Adipocyte (in vitro differentiated cells): ENCODE data around the gene NADSYN1.
A peak's percentile ranks its signal among the peaks of the same experiment; 100 is the strongest.

Experiments
- DNase-seq: peaks from one replicate; pipeline ENCODE4 v3.0.0-alpha.2; 2015; ENCODE audit warnings: low read depth
- H3K27me3 ChIP-seq: replicated peaks from 2 replicates; pipeline ENCODE4 v1.7.0; 2013; ENCODE audit warnings: mild to moderate bottlenecking, low read length, moderate library complexity; ENCODE audit not compliant: control insufficient read depth, insufficient read depth
- H3K36me3 ChIP-seq: 2 replicates; pipeline ENCODE4 v1.7.0; 2013; ENCODE audit warnings: low read length, mild to moderate bottlenecking, moderate library complexity; ENCODE audit not compliant: control insufficient read depth, insufficient read depth, severe bottlenecking
- H3K4me1 ChIP-seq: 2 replicates; pipeline ENCODE4 v1.7.0; 2013; ENCODE audit warnings: mild to moderate bottlenecking, low read length, moderate library complexity; ENCODE audit not compliant: control insufficient read depth, insufficient read depth
- H3K4me3 ChIP-seq: 2 replicates; pipeline ENCODE4 v1.7.0; 2013; ENCODE audit warnings: mild to moderate bottlenecking, low read length, moderate library complexity
- H3K9ac ChIP-seq: 2 replicates; pipeline ENCODE4 v1.7.0; 2013; ENCODE audit warnings: mild to moderate bottlenecking, low read length, moderate library complexity
- H3K9me3 ChIP-seq: 2 replicates; pipeline ENCODE4 v1.7.0; 2013; ENCODE audit warnings: mild to moderate bottlenecking, low read length, moderate library complexity; ENCODE audit not compliant: control insufficient read depth

NADSYN1 gene

GRCh38 chr11:71453918-71454304, 908 bp downstream of the NADSYN1 start:
- H3K4me3 ChIP-seq, result peak overlapping the region; percentile 90
- H3K9ac ChIP-seq, result peak overlapping the region; percentile 90
- no peak for DNase-seq
- H3K27me3 ChIP-seq, result no peaks in the 10 kb centered on the region
- H3K9me3 ChIP-seq, result no peaks in the 10 kb centered on the region
- H3K4me1 ChIP-seq, result peaks cover 30% of the 10 kb centered on the region
- peaks cover 42% of the 10 kb centered on the region for H3K36me3 ChIP-seq

- Histone ChIP-seq H3K4me1 (peaks cover 23% of the 10 kb centered on the region), H3K4me3 (no peak overlapping the region), H3K9ac (no peak overlapping the region), H3K36me3 (peaks cover 49% of the 10 kb centered on the region), H3K9me3 (no peaks in the 10 kb centered on the region), H3K27me3 (no peaks in the 10 kb centered on the region)
- no peak for DNase-seq
Observed at GRCh38 chr11:71454470-71455113, 1.6 kb downstream of the NADSYN1 start.

DNA sequence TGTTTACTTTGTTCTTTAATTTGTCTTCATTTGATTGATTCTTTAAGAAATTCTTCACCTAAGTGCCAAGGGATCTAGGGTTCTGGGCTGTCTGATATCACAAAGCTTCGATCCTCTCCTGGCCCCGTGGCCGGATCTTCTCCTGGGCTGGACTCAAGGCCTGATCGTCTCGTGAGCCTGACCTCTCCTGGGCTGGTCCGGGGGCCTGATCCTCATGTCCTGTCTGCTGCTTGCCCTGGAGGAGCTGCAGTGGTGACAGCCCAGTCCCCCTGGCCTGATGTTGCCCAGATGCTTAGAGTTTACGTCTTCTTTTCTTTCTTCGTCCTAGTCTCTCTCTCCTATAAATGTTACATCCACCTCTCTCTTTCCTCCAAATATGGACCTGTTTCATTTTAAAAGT, 3.3 kb downstream of the NADSYN1 start:
- H3K9me3 ChIP-seq, result no peaks in the 10 kb centered on the region
- H3K36me3 ChIP-seq, result peaks cover 65% of the 10 kb centered on the region
- no peaks in the 10 kb centered on the region for H3K27me3 ChIP-seq
- H3K4me1 ChIP-seq, result peaks cover 21% of the 10 kb centered on the region
- H3K9ac ChIP-seq, result no peak overlapping the region
- DNase-seq, result no peak
- no peak overlapping the region for H3K4me3 ChIP-seq

- Histone ChIP-seq H3K27me3 (no peaks in the 10 kb centered on the region), H3K36me3 (peaks cover 69% of the 10 kb centered on the region), H3K9ac (no peak overlapping the region), H3K4me1 (peaks cover 20% of the 10 kb centered on the region), H3K4me3 (no peak overlapping the region), H3K9me3 (no peaks in the 10 kb centered on the region)
- no peak for DNase-seq
Observed at GRCh38 chr11:71456831-71457230, 3.8 kb downstream of the NADSYN1 start.

DNA sequence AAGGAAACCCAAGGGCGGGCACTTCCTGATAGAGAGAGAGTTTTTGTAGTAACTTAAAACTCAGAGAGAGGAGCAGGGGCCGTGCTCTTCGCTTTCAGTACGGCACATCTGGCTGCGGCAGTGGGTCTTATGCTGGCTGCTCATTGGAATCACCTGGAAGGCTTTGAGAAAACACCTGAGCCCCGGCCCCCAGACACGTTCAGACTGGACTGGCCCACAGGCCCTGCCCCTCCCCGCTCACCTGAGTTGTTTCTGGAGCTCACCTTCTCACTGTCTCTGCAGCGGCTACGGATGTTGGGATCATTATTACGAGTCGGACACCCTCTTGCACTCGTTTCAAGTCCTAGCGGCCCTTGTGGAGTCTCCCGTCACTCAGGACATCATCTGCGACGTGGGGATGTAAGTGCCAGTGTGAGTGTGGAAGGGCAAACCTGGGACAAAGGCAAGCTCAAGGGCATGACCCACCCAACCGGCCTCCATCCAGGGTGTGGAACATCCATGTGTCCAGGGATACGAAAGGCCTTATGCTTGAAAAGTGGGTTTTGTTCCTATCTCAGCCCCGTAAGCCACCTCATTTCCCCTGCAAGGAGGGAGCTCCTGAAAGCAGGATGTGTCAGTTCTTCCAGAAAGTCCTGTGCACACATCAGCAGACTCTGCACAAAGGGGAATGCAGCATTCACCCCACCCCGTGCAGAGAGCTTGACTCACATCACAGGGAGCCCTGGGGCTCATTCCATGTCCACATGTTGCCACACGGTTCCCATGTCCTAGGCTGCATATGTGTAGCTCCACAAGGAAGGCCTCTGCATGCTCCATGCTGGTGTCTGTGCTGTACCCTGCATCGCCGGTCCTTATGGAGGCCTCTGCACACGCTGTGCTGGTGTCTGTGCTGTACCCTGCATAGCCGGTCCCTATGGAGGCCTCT, 5.4 kb downstream of the NADSYN1 start:
- no peak overlapping the region for H3K9ac ChIP-seq
- DNase-seq, result no peak
- H3K9me3 ChIP-seq, result no peaks in the 10 kb centered on the region
- H3K36me3 ChIP-seq, result peaks cover 73% of the 10 kb centered on the region
- H3K4me1 ChIP-seq, result peaks cover 12% of the 10 kb centered on the region
- H3K27me3 ChIP-seq, result no peaks in the 10 kb centered on the region
- H3K4me3 ChIP-seq, result no peak overlapping the region

DNA sequence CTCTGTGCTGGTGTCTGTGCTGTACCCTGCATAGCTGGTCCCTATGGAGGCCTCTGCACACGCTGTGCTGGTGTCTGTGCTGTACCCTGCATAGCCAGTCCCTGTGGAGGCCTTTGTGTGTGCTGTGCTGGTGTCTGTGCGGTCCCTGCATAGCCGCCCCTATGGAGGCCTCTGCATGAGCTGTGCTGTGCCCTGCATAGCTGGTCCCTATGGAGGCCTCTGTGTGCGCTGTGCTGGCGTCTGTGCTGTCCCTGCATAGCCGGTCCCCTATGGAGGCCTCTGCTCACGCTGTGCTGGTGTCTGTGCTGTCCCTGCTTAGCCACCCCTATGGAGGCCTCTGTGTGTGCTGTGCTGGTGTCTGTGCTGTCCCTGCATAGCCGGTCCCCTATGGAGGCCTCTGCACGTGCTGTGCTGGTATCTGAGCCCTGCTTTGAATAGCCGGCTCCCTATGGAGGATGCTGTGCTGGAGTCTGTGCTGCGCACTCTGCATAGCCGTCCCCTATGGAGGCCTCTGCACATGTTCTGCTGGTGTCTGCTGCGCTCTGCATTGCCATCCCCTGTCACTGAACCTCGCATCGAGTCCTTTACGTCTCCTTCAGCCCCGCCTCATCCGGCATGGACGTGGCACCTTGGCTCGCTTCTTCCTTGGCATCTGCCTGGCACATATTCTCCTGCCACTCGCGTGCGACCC, 6.2 kb downstream of the NADSYN1 start:
- H3K9ac ChIP-seq, result no peak overlapping the region
- peaks cover 73% of the 10 kb centered on the region for H3K36me3 ChIP-seq
- H3K9me3 ChIP-seq, result no peaks in the 10 kb centered on the region
- no peak for DNase-seq
- H3K4me1 ChIP-seq, result peaks cover 5% of the 10 kb centered on the region
- no peak overlapping the region for H3K4me3 ChIP-seq
- H3K27me3 ChIP-seq, result no peaks in the 10 kb centered on the region

DNA sequence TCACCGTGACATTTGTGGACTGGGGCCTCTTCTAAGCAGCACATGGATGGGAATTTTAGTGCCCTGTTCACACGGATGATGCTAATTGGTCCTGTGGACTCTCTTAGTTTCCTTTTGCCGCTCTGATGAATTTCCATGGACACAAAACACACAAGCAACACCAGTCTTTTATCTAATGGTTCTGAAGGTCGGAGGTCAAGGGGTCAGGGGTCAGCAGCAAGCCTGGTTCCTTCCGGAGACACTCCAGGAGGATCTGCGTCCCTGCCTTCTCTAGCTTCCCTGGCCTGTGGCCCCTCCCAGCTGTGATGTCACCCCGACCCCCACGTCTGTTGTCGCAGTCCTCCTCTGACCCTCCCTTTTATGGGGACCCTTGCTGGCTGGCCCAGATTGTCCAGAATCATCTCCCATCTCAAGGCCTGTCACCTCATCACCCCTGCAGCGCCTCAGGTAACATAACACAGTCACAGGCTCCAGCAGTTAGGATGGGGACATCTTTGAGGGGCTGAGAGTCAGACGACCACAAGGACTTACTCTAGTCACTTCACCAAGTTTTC, 6.8 kb downstream of the NADSYN1 start:
- no peak overlapping the region for H3K4me3 ChIP-seq
- H3K36me3 ChIP-seq, result peaks cover 72% of the 10 kb centered on the region
- DNase-seq, result no peak
- no peaks in the 10 kb centered on the region for H3K4me1 ChIP-seq
- no peaks in the 10 kb centered on the region for H3K27me3 ChIP-seq
- no peaks in the 10 kb centered on the region for H3K9me3 ChIP-seq
- H3K9ac ChIP-seq, result no peak overlapping the region

DNA sequence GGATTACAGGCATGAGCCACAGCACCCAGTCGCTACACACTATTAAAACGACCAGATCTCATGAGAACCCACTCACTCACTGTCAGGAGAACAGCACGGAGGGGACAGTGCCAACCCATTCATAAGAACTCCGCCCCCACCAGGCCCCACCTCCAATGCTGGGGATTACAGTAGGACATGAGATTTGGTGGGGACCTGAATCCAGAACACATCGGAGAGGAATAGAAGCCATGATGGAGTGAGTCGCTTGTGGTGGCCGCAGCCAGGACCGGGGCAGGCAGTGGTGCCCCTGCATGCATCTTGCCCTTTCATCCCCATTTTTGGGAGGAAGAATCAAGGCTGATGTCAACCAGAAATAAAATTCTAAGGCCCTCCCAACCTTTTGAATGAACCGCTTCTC, 8.7 kb downstream of the NADSYN1 start:
- Histone ChIP-seq H3K4me1 (no peaks in the 10 kb centered on the region), H3K9ac (no peak overlapping the region), H3K36me3 (peaks cover 59% of the 10 kb centered on the region), H3K27me3 (no peaks in the 10 kb centered on the region), H3K4me3 (no peak overlapping the region), H3K9me3 (no peaks in the 10 kb centered on the region)
- DNase-seq, result no peak

DNA sequence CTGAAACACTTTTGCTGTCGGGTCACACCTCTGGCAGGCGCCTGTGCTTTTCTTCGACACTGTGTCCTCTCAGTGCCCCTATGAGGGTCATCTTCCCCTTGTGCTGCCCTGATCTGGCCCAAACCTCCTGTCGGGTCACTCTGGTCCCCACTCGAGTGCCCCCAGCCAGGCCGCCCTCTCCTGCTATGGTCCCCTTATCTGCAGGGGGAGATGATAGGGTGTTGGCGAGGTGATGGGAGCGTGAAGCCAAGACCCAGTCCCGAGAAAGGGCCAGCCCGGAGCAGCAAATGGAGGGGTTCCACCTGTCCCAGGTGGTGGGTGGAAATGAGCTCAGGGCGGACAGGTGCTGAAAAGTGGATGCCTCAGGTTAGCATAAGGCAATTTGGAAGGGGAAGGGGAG, 9.7 kb downstream of the NADSYN1 start:
- Histone ChIP-seq H3K36me3 (peaks cover 59% of the 10 kb centered on the region), H3K9ac (no peak overlapping the region), H3K4me3 (no peak overlapping the region), H3K9me3 (no peaks in the 10 kb centered on the region), H3K4me1 (no peaks in the 10 kb centered on the region), H3K27me3 (no peaks in the 10 kb centered on the region)
- DNase-seq, result no peak

DNA sequence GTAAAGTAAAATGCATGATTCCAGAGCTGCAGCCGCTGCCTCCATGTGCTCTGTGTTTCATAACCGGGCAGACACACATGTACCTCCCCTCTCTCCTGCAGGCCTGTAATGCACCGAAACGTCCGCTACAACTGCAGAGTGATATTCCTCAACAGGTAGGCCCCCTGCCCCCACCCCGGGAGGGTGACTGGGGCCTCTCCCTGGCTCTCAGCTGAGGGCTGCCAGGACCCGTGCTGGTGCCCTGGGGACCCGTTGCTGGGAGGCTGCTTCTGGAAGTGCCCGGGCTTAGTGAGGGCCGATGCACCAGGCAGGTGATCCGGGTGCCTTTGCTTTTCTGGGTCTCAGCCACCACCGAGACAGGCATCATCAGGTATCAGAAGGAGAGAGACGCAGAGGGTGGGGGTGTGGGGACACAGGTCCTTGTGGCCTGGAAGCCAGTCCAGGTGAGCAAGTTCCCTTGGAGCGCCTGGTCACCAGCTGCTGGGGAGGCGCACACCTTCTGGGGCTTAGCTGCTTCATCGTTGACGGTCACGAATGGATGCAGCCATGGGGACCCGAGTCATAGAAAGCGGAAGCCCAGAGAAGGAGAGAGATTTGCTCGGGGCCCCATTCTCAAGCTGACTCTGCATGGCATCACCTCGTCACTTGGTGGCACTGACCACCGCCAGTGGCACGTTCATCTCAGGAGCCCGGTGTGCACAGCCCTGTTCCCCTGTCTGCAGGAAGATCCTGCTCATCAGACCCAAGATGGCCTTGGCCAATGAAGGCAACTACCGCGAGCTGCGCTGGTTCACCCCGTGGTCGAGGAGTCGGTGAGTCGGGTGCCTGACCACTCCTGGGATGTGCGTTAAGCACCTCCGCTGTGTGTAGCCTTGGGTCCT, 10.6 kb downstream of the NADSYN1 start:
- no peaks in the 10 kb centered on the region for H3K4me1 ChIP-seq
- no peak for DNase-seq
- peaks cover 57% of the 10 kb centered on the region for H3K36me3 ChIP-seq
- no peaks in the 10 kb centered on the region for H3K9me3 ChIP-seq
- no peak overlapping the region for H3K9ac ChIP-seq
- H3K27me3 ChIP-seq, result no peaks in the 10 kb centered on the region
- no peak overlapping the region for H3K4me3 ChIP-seq
